CD4-positive, alpha-beta T cell treated with Interleukin-15 for 4 hours (primary cell): ENCODE results near the gene FNIP2.
A peak's percentile ranks its signal among the peaks of the same experiment; 100 is the strongest.
"Not testable (repeated sequence)": the region's sequence is repeated elsewhere in the genome, so short reads cannot be mapped to it uniquely, and the experiment has no call there.

Experiments used
- DNase-seq: peaks from one replicate; pipeline ENCODE4 v3.0.0-alpha.2; 2020; ENCODE audit warnings: low spot score

Gene FNIP2

DNA sequence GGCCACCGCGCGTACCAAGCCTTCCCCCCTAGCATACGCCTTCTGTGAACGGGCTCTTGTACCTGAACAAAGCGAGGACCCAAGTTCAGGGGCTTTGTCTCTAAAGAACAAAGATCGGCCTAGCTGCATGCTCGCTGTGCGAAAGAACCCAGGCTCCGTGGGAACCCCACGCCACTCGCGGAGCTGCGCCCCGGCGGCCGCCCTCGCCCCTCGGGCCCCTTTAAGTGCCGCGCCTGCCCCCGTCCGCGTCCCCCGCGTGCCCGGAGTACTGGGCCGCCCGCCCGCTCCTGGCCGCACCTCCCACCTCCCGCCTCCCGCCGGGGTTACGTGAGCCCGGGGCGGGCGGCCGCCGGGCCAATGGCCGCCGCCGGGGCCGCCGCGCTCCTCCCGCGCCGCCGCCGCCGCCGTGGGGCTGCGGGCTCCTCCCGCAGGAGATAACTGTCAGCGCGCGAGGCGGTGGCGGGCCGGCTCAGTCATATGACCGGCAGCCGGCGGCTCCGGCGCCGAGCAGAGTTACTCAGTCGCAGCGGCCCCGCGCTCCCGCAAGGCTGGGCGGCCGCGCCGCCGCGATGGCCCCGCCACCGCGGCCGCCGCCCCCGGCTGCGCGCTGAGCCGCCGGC lies at the start of gene FNIP2:
Gene FNIP2 (plus strand): TSS at position 472 of the 620 bp plus-strand sequence. CDS start 187 bp downstream, outside the sequence.
- DNase-seq: peak; percentile 65

DNA sequence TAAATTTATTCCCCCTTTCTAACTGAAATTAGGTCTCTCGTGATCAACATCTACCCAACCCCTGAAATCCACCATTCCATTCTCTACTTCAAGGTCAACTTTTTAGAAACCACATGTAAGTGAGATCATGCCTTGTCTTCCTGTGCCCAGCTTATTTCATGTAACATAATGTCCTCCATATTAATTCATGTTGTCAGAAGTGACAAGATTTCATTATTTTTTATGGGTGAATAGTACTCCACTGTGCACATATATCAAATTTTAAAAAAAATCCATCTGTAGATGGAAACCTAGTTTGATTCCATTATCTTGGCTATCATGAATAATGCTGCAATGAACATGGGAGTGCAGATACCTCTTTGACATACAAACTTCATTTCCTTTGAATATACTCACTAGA lies 47.1 kb upstream of the FNIP2 start:
- DNase-seq: no peak

GRCh38 chr4:158722291-158722916 lies 46.4 kb upstream of the FNIP2 start:
- DNase-seq: peak; percentile 10

DNA sequence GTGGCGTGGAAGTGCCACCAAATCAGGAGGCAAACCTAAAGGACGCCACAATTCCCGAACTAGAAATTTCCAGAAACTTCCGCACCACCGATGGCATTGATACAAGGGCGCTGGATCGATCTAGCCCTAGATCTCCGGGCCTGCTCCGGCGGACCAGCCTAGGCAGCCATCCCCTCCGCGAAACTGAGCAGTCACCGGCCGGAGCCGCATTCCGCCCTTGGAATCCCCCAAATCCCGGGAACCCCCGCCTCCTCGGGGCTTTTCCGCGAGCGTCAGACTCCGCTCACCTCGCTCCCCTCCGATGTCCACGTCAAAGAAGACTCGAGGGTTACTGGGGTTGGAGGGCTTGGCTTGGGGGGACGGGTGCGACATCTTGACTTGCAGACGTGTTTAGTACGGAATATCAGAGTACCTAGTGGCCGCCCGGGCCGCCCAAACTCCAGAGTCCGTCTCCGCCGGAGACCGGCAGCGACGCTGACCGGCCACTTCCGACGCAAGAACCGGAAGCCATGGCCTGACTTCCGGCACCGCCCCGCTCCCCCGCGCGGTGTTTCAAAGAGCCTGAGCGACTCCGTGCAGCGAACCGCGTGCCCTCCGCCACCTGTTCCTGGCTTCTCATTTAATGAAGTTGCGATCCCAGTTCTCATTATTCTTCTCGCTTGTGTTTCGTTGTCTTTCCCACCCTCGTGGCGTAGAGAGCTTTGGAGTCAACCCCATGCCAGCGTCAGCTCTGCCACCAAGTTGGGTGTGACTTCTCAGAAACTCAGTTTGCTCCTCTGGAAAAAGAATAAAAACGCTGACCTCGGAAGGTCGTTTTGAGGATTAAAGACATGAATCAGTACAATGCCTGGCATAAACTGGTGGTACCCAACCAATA lies 45.7 kb upstream of the FNIP2 start, which contains the start of gene PPID:
Gene PPID (minus strand): TSS at position 480 of the 877 bp plus-strand sequence. CDS start 108 bp downstream, at position 372.
- peak; percentile 77 for DNase-seq

GRCh38 chr4:158724637-158725036 lies 44.2 kb upstream of the FNIP2 start:
- DNase-seq: no peak

DNA sequence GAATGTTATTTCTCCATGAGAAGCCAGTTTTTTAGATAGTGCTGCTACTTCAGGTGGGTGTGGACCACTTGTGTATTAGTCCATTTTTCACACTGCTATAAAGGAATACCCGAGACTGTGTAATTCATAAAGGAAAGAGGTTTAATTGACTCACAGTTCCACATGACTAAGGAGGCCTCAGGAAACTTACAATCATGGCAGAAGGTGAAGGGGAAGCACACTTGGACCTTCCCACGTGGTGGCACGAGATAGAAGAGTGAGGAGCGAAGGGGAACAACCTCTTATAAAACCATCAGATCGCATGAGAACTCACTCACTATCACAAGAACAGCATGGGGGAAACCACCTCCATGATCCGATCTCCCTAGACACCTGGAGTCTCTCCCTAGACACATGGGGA lies 42.2 kb upstream of the FNIP2 start:
- no peak for DNase-seq

GRCh38 chr4:158728236-158728635 lies 40.6 kb upstream of the FNIP2 start:
- DNase-seq: no peak

DNA sequence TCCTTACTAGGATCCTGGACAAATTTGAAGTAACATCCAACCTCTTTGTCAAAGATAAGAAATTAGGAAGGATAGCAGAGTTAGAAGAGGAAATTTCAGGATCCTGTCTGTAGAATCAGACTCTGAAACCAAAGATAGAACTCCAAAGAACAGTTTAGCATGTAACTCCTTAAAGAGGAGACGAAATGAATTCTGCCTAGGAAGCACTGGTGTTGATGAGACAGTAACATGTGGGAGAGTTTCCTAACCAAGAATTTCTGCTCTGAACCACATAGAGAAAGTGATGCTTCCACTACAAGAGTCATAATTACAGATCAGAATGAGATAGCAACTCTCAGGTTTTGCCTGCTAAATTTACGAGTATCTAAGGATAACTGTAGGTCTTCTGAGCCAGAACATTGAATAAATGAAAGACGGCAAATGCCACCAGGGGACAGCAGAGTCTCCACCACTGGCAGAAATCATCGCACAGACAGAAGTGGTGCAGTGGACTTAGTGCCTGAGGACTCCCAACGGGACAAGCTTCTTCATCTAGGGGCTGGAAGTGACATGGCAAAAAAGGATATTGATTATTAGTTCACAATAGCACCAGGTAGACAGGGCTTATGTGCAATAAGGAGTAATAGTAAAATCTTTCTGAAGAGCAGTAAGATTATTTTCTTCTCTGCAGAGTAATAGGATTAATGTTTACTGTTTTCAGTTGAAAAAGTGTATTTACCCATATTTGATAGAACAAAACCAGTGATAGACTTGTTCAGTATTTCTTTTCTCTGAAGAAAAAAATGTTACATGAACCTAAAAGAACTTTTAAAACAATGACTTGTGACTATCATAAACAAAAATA lies 38.9 kb upstream of the FNIP2 start:
- peak; percentile 47 for DNase-seq

DNA sequence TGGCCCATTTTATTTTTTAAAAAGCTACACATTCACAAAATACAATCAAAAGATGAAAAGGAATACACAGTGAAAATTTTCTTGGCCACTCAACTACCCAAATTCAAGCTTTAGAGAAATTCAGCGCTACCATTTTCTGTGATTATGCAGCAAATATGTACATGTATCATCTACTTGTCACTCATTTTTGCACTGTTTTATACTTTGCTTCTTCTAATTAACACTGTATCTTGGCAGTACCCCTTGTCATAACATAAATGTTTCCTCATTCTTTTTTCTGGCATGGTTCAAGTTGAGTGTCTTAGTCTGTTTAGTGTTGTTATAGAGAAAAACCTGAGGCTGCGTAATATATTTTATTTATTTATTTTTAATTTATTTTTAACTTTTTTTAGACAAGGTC lies 30.0 kb upstream of the FNIP2 start:
- no peak for DNase-seq

- DNase-seq: no peak
Observed at GRCh38 chr4:158739600-158739999, 29.2 kb upstream of the FNIP2 start.

- DNase-seq: no peak
Observed at GRCh38 chr4:158741326-158742021, 27.4 kb upstream of the FNIP2 start.

GRCh38 chr4:158746537-158746936 lies 22.3 kb upstream of the FNIP2 start:
- DNase-seq: not testable (repeated sequence)

DNA sequence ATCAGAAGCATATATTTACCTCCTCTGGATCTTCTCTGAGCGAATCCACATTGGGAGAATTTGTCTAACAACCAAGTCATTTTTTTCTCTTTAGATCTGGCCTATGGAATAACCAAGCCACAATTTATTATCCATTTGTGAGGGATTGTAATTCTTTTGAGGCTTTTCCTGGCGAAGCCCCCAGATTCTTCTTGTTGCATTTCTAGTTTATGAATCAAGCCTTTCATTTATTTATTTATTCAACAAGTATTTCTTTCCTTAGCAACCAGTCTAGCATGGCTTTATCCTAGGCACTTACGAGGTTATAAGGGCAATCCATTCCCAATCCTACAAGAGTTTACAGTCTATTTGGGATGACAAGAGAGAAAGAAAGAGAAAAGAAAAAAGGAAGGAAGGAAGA lies 18.4 kb upstream of the FNIP2 start:
- DNase-seq: no peak

- no peak for DNase-seq
Observed at GRCh38 chr4:158754385-158755180, 14.2 kb upstream of the FNIP2 start.

- not testable (repeated sequence) for DNase-seq
Observed at GRCh38 chr4:158755819-158756218, 13.0 kb upstream of the FNIP2 start.

GRCh38 chr4:158756588-158756987 lies 12.2 kb upstream of the FNIP2 start:
- DNase-seq: no peak

DNA sequence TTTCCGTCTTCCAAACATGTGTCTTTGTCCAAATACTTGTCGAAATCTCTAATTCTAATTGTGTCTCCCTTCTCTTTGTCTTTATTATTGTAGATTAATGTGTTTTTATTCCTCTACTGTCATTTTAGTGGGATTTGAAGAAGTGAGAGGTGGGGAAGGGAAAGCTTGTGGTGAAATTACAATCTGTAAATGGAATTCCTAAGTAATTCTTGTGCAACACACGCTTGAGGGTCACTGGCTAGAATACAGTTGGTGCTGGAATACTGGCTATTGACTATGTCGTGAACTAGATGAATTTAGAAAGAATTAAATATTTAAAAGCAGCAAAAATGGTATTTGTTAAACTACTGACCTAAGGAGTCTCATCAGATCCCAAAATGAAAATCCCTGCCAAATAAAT lies 10.7 kb upstream of the FNIP2 start:
- DNase-seq: no peak

DNA sequence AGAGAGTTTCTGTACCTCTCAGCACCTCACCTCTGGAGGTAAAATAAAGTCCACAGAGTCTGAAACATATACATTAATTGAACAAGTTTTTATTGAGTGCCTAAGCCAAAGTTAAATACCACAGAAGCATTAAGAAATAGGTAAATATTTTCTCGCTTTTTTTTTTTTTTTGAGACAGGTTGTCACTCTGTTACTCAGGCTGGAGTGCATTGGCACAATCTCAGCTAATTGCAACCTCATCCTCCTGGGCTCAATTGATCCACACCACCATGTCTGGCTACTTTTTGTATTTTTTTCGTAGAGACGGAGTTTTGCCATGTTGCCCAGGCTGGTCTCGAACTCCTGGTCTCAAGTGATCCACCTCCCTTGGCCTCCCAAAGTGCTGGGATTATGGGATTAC lies 10.1 kb upstream of the FNIP2 start:
- no peak for DNase-seq

DNA sequence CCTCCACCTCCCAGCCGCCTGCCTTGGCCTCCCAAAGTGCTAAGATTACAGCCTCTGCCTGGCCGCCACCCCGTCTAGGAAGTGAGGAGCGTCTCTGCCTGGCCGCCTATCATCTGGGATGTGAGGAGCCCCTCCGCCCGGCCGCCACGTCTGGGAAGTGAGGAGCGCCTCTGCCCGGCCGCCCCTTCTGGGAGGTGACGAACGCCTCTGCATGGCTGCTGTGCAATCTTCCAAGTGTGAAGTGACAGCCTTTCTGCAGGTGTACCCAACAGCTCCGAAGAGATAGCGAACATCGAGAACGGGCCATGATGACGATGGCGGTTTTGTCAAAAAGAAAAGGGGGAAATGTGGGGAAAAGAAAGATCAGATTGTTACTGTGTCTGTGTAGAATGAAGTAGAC lies 9.3 kb upstream of the FNIP2 start:
- not testable (repeated sequence) for DNase-seq

DNA sequence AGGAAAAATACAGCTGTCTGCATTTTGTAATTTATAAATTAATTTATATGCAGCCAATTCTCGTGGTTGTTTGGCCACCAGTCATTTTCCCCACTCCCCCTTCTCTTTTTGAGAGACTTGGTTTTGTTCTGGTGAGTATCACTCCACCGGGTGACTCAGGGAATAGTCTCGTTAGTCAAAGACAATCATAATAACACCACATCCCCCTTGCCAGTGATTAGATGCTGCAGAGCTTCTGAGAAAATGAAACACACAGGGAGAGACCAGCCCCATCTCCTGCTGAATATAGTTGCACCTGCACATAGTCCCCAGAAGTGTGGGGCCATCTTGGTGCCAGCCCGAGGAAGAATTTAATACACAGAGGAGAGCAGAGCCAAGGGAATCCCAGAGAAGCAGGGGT lies 8.0 kb upstream of the FNIP2 start:
- no peak for DNase-seq
